GM23248 (cell line): ENCODE data around the gene MFAP3L. TPM values are rescaled to one million over a fixed set of nuclear protein-coding genes. Genes with fewer than 3 reads are reported as not detected.

Experiments
- DNase-seq: peaks from one replicate; pipeline ENCODE4 v3.0.0-alpha.2; 2015
- H2AFZ ChIP-seq: fragments of 200-600 bp; sonication (generic); 2 replicates; pipeline ENCODE4 v1.6.1; 2016; ENCODE audit warnings: antibody characterized with exemption
- H3F3A ChIP-seq: fragments of 200-600 bp; sonication (generic); 2 replicates; pipeline ENCODE4 v1.6.1; 2016; ENCODE audit warnings: mild to moderate bottlenecking, antibody characterized with exemption, mixed run types; ENCODE audit not compliant: insufficient read depth
- H3K27ac ChIP-seq: fragments of 200-600 bp; sonication (generic); 2 replicates; pipeline ENCODE4 v1.5.1; 2016; ENCODE audit warnings: mild to moderate bottlenecking
- H3K27me3 ChIP-seq: fragments of 200-600 bp; sonication (generic); replicated peaks from 2 replicates; pipeline ENCODE4 v1.6.1; 2016; ENCODE audit warnings: mild to moderate bottlenecking; ENCODE audit not compliant: insufficient read depth
- H3K36me3 ChIP-seq: fragments of 200-600 bp; sonication (generic); 2 replicates; pipeline ENCODE4 v1.6.1; 2016; ENCODE audit warnings: low read depth, mild to moderate bottlenecking
- H3K4me1 ChIP-seq: fragments of 200-600 bp; sonication (generic); 2 replicates; pipeline ENCODE4 v1.6.1; 2016; ENCODE audit warnings: mild to moderate bottlenecking; ENCODE audit not compliant: insufficient read depth
- H3K4me2 ChIP-seq: fragments of 200-600 bp; sonication (generic); one replicate; pipeline ENCODE4 v1.6.1; 2016; ENCODE audit warnings: mild to moderate bottlenecking; ENCODE audit not compliant: unreplicated experiment
- H3K4me3 ChIP-seq: fragments of 200-600 bp; sonication (generic); 2 replicates; pipeline ENCODE4 v1.5.1; 2016; ENCODE audit warnings: mild to moderate bottlenecking
- H3K79me2 ChIP-seq: fragments of 200-600 bp; sonication (generic); 2 replicates; pipeline ENCODE4 v1.6.1; 2016; ENCODE audit warnings: mild to moderate bottlenecking; ENCODE audit not compliant: insufficient read depth
- H3K9ac ChIP-seq: fragments of 200-600 bp; sonication (generic); 2 replicates; pipeline ENCODE4 v1.6.1; 2016; ENCODE audit warnings: mild to moderate bottlenecking
- H3K9me2 ChIP-seq: fragments of 200-600 bp; sonication (generic); 2 replicates; pipeline ENCODE4 v1.6.1; 2016; ENCODE audit warnings: mixed run types, mild to moderate bottlenecking, moderate library complexity; ENCODE audit not compliant: insufficient read depth
- H3K9me3 ChIP-seq: fragments of 200-600 bp; sonication (generic); one replicate; pipeline ENCODE4 v1.6.1; 2017; ENCODE audit warnings: low read depth
- H4K20me1 ChIP-seq: fragments of 200-600 bp; sonication (generic); 2 replicates; pipeline ENCODE4 v1.6.0; 2016; ENCODE audit not compliant: insufficient read depth
- EZH2 ChIP-seq: fragments of 200-600 bp; sonication (generic); IDR thresholded peaks from 2 replicates; pipeline ENCODE4 v1.6.1; 2018; ENCODE audit warnings: antibody characterized with exemption, mild to moderate bottlenecking; ENCODE audit not compliant: insufficient read depth, poor library complexity, severe bottlenecking
- EZH2phosphoT487 ChIP-seq: fragments of 200-600 bp; sonication (generic); IDR thresholded peaks from 2 replicates; pipeline ENCODE4 v1.6.1; 2018; ENCODE audit warnings: antibody characterized with exemption, moderate library complexity, mild to moderate bottlenecking, low read depth; ENCODE audit not compliant: insufficient read depth
- WGBS, 2 experiments: methylation state at CpG; one replicate each; pipeline ENCODE4 v1.1.6; 2015 to 2017; ENCODE audit warnings: low lambda C conversion rate in 2 of 2, low coverage in 1 of 2; ENCODE audit errors: missing lambda C conversion rate in 2 of 2; 5-methylcytosine and 5-hydroxymethylcytosine counted together
- in situ Hi-C: fragments of 300-500 bp; cut with MboI; formaldehyde crosslinking; loops from 2 replicates; pipeline ENCODE4 v1.15.0; 2020
- polyA plus RNA-seq: library from polyadenylated mRNA; unstranded; fragments of >200 nt; fragmentation: Nextera tagmentation; extraction: Ambion mirVana; gene quantifications from 2 replicates; pipeline ENCODE4 v1.2.1, GENCODE V29; 2016
- total RNA-seq: library from RNA; depleted of rRNA; stranded (reverse); fragments of >200 nt; shearing (Covaris generic); gene quantifications from 2 replicates; pipeline ENCODE4 v1.2.3, GENCODE V29; 2014

Gene MFAP3L
- total and polyA plus RNA-seq, 2 experiments from 2014 or later, result 6.4 to 20.8 TPM

GRCh38 chr4:170007113-170007512 lies 19.1 kb downstream of the MFAP3L start:
- Histone ChIP-seq H4K20me1 (no peaks in the 10 kb centered on the region), H2AFZ (no peak overlapping the region), H3K9me3 (no peaks in the 10 kb centered on the region), H3K36me3 (no peaks in the 10 kb centered on the region), H3K4me3 (no peak overlapping the region), H3K9me2 (no peaks in the 10 kb centered on the region), H3K79me2 (no peaks in the 10 kb centered on the region), H3K9ac (no peak overlapping the region), H3F3A (no peaks in the 10 kb centered on the region), H3K27ac (no peak overlapping the region), H3K4me2 (no peak overlapping the region), H3K27me3 (no peaks in the 10 kb centered on the region), H3K4me1 (no peaks in the 10 kb centered on the region)
- 92 to 96% methylated on average over 4 of the region's 4 CpGs for WGBS, 2 experiments
- no peak for TF ChIP-seq EZH2phosphoT487
- TF ChIP-seq EZH2, result no peak
- in situ Hi-C loops, result no loop called here
- no peak for DNase-seq

DNA sequence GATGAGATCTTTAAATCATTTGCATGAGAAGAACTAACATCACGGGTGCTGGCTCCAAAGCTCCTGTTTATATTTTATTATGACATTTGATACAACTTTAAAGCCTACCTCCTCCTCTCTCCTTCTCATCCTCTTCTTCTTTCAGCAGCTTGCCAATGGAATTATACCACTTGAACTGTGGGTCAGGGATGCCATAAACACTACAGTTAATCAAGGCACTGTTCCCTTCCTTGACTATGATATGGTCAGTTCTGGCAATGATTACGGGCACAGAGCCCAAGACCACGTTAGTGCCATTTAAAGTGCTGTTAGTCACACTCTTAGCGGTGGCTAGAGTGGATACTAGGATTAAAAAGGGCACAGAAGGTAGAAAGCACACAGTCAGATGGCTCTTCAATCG lies 20.7 kb downstream of the MFAP3L start:
- H3K4me3 ChIP-seq, result no peak overlapping the region
- TF ChIP-seq EZH2phosphoT487 (no peak), EZH2 (no peak)
- no peaks in the 10 kb centered on the region for H3K36me3 ChIP-seq
- no peaks in the 10 kb centered on the region for H3K9me3 ChIP-seq
- H3F3A ChIP-seq, result no peaks in the 10 kb centered on the region
- in situ Hi-C loops, result no loop called here
- no peaks in the 10 kb centered on the region for H3K27me3 ChIP-seq
- WGBS, 2 experiments, result 63 to 65% methylated on average over 5 of the region's 5 CpGs
- no peak overlapping the region for H2AFZ ChIP-seq
- DNase-seq, result no peak
- H3K4me2 ChIP-seq, result no peak overlapping the region
- no peaks in the 10 kb centered on the region for H3K79me2 ChIP-seq
- no peak overlapping the region for H3K27ac ChIP-seq
- no peaks in the 10 kb centered on the region for H4K20me1 ChIP-seq
- H3K9ac ChIP-seq, result no peak overlapping the region
- no peaks in the 10 kb centered on the region for H3K9me2 ChIP-seq
- H3K4me1 ChIP-seq, result no peaks in the 10 kb centered on the region

DNA sequence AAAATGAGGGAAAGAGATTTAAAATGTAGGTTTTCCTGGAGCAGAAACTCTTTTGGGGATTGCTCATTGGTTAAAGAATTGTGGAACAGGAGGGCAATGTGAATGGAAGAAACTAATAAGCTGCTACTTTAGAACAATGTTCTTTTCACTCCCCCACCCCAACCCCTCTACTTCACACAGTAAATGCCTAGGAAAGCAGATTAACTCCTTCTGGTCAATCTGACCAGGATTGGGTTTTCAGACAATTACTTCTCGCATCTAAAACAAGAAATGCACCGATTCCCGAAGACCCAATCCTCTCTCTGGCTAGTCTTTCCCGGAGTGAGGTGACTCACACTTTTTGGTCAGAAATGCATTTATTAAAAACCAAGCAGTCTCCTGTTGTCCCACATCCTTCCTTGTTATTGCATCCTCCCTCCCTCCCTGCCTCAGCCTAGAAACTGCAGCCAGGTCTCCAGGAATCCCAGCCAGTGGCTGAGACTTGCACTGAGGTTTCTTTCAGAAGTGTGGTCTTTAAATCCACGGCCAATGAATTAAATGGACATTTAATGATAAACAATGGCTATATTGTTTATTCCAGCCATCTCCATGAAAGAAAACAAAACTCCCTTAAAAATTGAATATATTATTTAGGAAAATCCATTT lies 21.4 kb downstream of the MFAP3L start:
- Histone ChIP-seq H3K9me3 (no peaks in the 10 kb centered on the region), H3F3A (no peaks in the 10 kb centered on the region), H3K27me3 (no peaks in the 10 kb centered on the region), H3K4me3 (no peak overlapping the region), H3K4me2 (no peak overlapping the region), H3K4me1 (no peaks in the 10 kb centered on the region), H3K27ac (no peak overlapping the region), H2AFZ (no peak overlapping the region), H3K79me2 (no peaks in the 10 kb centered on the region), H4K20me1 (no peaks in the 10 kb centered on the region), H3K36me3 (no peaks in the 10 kb centered on the region), H3K9me2 (no peaks in the 10 kb centered on the region), H3K9ac (no peak overlapping the region)
- 91 to 93% methylated on average over 5 of the region's 5 CpGs for WGBS, 2 experiments
- TF ChIP-seq EZH2phosphoT487 (no peak), EZH2 (no peak)
- no peak for DNase-seq
- in situ Hi-C loops, result no loop called here

DNA sequence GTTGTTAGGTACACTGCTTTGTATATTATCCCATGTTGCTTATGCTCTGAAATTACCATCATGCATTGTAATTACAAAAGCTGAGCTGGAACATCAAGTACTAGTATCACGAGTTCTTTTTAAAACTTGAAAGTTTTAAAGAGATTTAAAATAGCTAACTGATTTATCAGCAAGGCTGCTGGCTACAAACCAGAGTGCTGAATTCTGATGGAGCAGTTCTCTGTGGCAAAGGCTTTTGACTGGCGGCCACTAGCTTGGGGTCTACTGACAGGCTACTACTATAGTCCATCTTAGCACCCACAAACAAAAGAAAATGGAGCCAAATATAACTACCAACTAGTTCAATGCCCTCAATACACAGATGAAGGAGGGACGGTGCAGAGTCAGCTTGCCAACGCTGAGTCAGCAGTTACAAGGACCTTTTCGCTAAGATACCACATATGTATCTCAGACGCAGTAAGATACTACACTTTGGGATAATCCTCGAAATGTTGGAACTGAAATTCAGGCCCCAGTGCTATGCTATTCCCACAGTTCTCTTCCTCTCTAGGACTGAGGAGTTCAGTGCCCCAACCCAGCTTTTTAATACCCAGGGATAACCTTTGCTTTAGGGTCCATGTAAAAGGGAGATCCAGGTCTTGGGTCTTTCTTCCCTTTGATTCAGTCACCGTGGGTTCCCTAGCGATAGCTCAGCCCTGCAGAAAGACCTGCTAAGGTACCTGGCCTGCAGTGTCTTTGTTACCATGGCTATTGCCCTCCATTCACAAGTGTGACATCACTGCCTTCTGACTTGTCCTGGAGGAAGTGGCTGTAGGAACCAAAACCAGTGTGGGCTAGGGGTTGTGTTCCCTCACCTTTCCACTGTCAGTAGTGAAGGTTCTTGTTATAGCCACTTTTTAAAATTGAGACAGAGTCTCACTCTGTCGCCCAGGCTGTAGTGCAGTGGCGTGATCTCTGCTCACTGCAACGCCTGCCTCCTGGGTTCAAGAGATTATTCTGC lies 22.8 kb downstream of the MFAP3L start:
- H3K27me3 ChIP-seq, result no peaks in the 10 kb centered on the region
- no peaks in the 10 kb centered on the region for H3K4me1 ChIP-seq
- H4K20me1 ChIP-seq, result no peaks in the 10 kb centered on the region
- no peaks in the 10 kb centered on the region for H3K9me3 ChIP-seq
- TF ChIP-seq EZH2, result no peak
- no peak for TF ChIP-seq EZH2phosphoT487
- no peak overlapping the region for H2AFZ ChIP-seq
- WGBS, 2 experiments, result 80 to 81% methylated on average over 12 of the region's 12 CpGs
- no peak for DNase-seq
- H3K27ac ChIP-seq, result no peak overlapping the region
- no peaks in the 10 kb centered on the region for H3K79me2 ChIP-seq
- H3K9me2 ChIP-seq, result no peaks in the 10 kb centered on the region
- H3K4me3 ChIP-seq, result no peak overlapping the region
- in situ Hi-C loops, result no loop called here
- no peak overlapping the region for H3K4me2 ChIP-seq
- no peaks in the 10 kb centered on the region for H3F3A ChIP-seq
- H3K9ac ChIP-seq, result no peak overlapping the region
- H3K36me3 ChIP-seq, result no peaks in the 10 kb centered on the region
